ENCODE data around the gene LRP1-AS. TPM values are rescaled to one million over a fixed set of nuclear protein-coding genes. Genes with fewer than 3 reads are reported as not detected.

Gene LRP1-AS
- total RNA-seq, 1 experiment from 2014 or later, result not detected

DNA sequence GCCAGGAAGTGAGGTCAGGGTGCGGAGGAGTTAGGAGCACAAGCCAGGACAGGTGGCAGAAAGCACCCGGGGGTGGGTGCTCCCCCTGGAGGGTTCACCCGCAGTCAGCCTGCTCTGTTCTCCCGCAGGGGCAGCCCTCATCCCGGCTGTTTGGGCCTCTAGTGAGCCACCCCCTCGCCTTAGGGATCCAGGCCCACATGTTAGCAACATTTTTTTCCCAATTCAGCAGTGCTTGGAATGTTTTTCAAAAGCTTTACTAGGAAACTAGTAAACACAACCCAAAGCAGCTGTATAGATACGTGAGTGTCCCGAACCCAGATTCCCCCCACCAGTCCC is 40.6 kb upstream of the LRP1-AS start:
- no TSS peak for BruUV-seq (replicated peaks)
- no peak overlapping the region for H3K27ac ChIP-seq (ENCODE audit: low read length)
- H2AFZ ChIP-seq (ENCODE audit: low read length), result no peak overlapping the region
- H3K9me3 ChIP-seq (ENCODE audit: low read length), result no peaks in the 10 kb centered on the region
- no peak overlapping the region for H3K9ac ChIP-seq (ENCODE audit: low read length)
- H3K79me2 ChIP-seq (ENCODE audit: low read length), result no peaks in the 10 kb centered on the region
- no peak overlapping the region for H3K4me3 ChIP-seq (ENCODE audit: low read length)
- H3K36me3 ChIP-seq (ENCODE audit: low read depth, low read length), result peaks cover 13% of the 10 kb centered on the region; the same call in 1 of the 2 replicates
- H3F3A ChIP-seq (ENCODE audit: low read length, unreplicated experiment), result no peaks in the 10 kb centered on the region
- ATAC-seq, result no peak
- ChIA-PET CTCF (no interaction called here), POLR2A (ENCODE audit: unreplicated experiment) (no interaction called here)
- DNase-seq, result no peak
- intact Hi-C loops (cut with micrococcal nuclease), result no loop called here
- H3K4me1 ChIP-seq (ENCODE audit: insufficient read depth, low read length), result peaks cover 5% of the 10 kb centered on the region; the same call in 1 of the 2 replicates
- no peak overlapping the region for H3K4me2 ChIP-seq (ENCODE audit: low read length)
- no peaks in the 10 kb centered on the region for H3K27me3 ChIP-seq (ENCODE audit: low read length)
- H4K20me1 ChIP-seq (ENCODE audit: low read length), result no peaks in the 10 kb centered on the region
- no peaks in the 10 kb centered on the region for H3K9me2 ChIP-seq (replicated peaks; ENCODE audit: low read length)
- no peak for TF ChIP-seq EZH2phosphoT487 (IDR thresholded peaks at IDR 0.05; ENCODE audit: borderline replicate concordance, low read length)
- TF ChIP-seq, protein P1, sequence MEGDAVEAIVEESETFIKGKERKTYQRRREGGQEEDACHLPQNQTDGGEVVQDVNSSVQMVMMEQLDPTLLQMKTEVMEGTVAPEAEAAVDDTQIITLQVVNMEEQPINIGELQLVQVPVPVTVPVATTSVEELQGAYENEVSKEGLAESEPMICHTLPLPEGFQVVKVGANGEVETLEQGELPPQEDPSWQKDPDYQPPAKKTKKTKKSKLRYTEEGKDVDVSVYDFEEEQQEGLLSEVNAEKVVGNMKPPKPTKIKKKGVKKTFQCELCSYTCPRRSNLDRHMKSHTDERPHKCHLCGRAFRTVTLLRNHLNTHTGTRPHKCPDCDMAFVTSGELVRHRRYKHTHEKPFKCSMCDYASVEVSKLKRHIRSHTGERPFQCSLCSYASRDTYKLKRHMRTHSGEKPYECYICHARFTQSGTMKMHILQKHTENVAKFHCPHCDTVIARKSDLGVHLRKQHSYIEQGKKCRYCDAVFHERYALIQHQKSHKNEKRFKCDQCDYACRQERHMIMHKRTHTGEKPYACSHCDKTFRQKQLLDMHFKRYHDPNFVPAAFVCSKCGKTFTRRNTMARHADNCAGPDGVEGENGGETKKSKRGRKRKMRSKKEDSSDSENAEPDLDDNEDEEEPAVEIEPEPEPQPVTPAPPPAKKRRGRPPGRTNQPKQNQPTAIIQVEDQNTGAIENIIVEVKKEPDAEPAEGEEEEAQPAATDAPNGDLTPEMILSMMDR (conservative IDR thresholded peaks at IDR 0.05; ENCODE audit: low read depth, low read length), result no peak
- no peak for TF ChIP-seq EZH2 (IDR thresholded peaks at IDR 0.05; ENCODE audit: low read length, unreplicated experiment)

DNA sequence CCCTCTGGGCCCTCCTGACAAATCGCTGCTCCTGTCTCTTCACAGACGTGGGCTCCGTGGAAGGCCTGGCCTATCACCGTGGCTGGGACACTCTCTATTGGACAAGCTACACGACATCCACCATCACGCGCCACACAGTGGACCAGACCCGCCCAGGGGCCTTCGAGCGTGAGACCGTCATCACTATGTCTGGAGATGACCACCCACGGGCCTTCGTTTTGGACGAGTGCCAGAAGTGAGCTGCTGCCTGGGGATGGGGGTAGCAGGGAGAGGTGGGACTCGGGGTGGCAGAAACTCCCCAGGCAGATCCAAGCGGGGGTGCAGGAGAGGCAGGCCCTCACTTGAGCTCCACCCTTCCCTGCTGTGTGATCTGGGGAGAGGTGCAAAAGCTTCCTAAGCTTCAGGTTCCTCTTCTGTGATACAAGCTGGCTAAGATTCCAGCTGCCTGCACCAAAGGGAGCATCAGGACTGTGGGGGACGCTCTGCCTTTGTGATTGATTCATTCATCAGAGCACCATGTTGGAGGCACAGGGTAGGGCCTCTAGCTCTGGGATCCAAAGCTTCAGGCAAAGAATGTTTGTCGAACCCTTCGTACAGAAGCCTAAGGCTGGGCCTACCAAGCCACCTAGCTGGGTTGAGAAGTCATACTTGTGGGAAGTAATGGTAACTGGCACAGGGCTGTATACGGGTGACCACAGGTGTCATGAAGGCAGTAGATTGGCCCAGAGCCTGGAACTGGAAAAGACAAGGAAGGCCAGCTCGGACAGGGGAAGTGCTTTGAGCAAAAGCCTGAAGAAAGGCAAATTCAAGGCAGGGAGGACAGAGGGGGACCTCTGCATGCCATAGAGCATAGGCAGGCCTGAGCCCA is 40.0 kb upstream of the LRP1-AS start:
- no peaks in the 10 kb centered on the region for H3K27me3 ChIP-seq (ENCODE audit: low read length)

More for the DNA sequence above, 40.0 kb upstream of the LRP1-AS start:
- Histone ChIP-seq H2AFZ (ENCODE audit: low read length) (no peak overlapping the region), H3F3A (ENCODE audit: low read length, unreplicated experiment) (no peaks in the 10 kb centered on the region), H4K20me1 (ENCODE audit: low read length) (no peaks in the 10 kb centered on the region), H3K9me2 (replicated peaks; ENCODE audit: low read length) (no peaks in the 10 kb centered on the region), H3K4me3 (ENCODE audit: low read length) (no peak overlapping the region), H3K9me3 (ENCODE audit: low read length) (no peaks in the 10 kb centered on the region), H3K79me2 (ENCODE audit: low read length) (no peaks in the 10 kb centered on the region), H3K27ac (ENCODE audit: low read length) (no peak overlapping the region), H3K4me1 (ENCODE audit: insufficient read depth, low read length) (peaks cover 9% of the 10 kb centered on the region; the same call in 1 of the 2 replicates), H3K9ac (ENCODE audit: low read length) (no peak overlapping the region), H3K36me3 (ENCODE audit: low read depth, low read length) (peaks cover 13% of the 10 kb centered on the region; the same call in 1 of the 2 replicates), H3K4me2 (ENCODE audit: low read length) (no peak overlapping the region)
- intact Hi-C loops (cut with micrococcal nuclease), result no loop called here
- DNase-seq (no peak), ATAC-seq (no peak)
- TF ChIP-seq, protein P1 (conservative IDR thresholded peaks at IDR 0.05; ENCODE audit: low read depth, low read length), result no peak
- no peak for TF ChIP-seq EZH2 (IDR thresholded peaks at IDR 0.05; ENCODE audit: low read length, unreplicated experiment)
- TF ChIP-seq EZH2phosphoT487 (IDR thresholded peaks at IDR 0.05; ENCODE audit: borderline replicate concordance, low read length), result no peak
- no TSS peak for BruUV-seq (replicated peaks)
- ChIA-PET POLR2A (ENCODE audit: unreplicated experiment) (no interaction called here), CTCF (no interaction called here)
